Renal cortical epithelial cell (primary cell): ENCODE results near the gene EEF1A2. TPM values are rescaled to one million over a fixed set of nuclear protein-coding genes. Genes with fewer than 3 reads are reported as not detected.

ENCODE experiments used
- DNase-seq: peaks from one replicate; pipeline ENCODE4 v3.0.0-alpha.2; 2011; ENCODE audit warnings: low read depth
- total RNA-seq: library from RNA; depleted of rRNA; stranded (reverse); fragments of >200 nt; gene quantifications from 2 replicates; pipeline ENCODE4 v1.2.3, GENCODE V29; 2014

The EEF1A2 gene
- total RNA-seq, 1 donor from 2014 or later, result 29.3 TPM

- no peak for DNase-seq
These were observed 38.2 kb upstream of the EEF1A2 start, which contains the start of gene PTK6 for GRCh38 chr20:63536997-63537524. Gene PTK6 (minus strand): TSS chr20:63537376. CDS start chr20:63537314, 62 bp downstream.

- no peak for DNase-seq
These were observed 37.5 kb upstream of the EEF1A2 start for GRCh38 chr20:63536241-63536977.

DNA sequence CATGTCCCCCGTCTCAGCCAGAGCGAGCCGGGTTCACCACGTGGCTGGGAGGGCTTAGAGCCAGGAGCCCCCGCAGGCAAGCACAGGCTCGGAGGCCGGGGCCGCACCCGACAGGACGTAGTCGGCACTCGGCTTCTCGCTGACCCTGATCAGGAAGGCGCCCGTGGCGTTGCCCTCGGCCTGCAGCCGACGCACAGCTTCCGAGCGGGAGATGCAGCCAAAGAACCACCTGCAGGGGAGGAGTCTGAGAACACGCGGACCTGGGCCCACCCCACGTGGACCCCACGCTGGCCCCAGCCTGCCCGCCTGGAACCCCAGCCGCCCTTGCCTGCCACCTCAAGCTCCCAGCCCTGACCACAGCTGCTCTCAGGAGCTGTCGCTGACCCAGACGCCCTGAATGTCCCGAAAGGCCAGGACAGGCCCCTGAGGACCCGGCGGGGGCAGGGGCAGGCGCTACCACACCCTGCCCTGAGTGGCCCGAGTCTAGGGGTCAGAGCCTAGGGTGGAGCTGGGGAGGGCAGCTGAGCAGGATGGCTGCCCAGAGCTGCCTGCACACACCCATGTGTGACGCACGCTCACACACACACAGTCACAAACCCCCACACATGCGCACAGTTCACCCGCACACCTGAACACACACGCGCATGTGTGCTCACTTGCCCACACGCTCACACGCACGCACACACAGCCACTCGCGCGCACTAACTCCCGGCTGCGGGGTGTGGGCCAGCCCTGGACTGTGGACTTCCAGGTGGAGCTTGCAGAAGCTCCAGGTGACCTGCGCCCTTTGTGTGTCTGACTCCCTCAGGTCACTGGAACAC, 36.2 kb upstream of the EEF1A2 start:
- no peak for DNase-seq

GRCh38 chr20:63534427-63534830, 35.5 kb upstream of the EEF1A2 start:
- no peak for DNase-seq

DNA sequence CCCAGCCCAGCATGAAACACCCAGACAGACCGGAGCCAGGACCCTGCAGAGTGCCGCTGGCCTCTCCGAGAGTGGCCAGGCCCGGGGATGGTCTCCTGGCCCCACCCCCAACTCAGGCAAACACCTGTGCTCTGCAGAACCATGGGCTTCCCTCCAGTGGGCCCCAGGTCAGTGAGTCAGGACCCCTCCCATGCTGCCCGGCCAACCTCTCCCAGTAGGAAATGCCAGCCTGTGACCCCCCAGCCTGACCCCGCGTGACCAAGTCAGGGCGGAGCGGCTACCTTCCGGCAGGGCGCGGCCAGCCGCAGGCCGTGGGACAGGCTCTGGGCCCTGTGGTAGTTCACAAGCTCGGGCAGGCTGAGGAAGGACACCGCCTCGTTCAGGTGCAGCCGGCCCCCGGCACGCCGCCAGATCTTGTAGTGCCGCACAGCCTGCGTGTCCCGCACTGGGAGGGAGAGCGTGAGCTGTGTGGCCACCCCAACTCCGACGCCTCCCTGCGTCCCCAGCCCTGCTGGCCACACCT, 35.0 kb upstream of the EEF1A2 start:
- DNase-seq, result no peak

GRCh38 chr20:63533388-63533787, 34.5 kb upstream of the EEF1A2 start:
- no peak for DNase-seq

GRCh38 chr20:63532449-63532971, 33.6 kb upstream of the EEF1A2 start:
- DNase-seq, result no peak

- no peak for DNase-seq
These were observed 33.0 kb upstream of the EEF1A2 start for GRCh38 chr20:63531686-63532448.

DNA sequence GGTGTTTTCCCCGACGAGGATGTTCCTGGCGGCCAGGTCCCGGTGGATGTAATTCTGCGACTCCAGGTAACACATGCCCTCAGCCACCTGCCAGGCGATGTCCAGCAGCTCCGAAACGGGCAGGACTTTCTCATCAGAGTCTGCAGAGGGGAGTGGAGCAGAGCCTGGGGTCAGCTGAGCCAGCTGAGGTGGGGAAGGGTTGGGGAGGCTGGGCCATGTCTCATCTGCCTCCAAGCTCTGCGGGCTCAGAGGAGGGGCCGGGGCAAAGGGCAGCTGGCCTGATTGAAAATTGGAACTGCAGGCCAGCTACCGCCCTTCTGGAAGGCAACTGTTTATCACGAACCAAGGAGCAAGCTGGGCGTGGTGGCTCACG, 31.9 kb upstream of the EEF1A2 start:
- DNase-seq, result no peak

DNA sequence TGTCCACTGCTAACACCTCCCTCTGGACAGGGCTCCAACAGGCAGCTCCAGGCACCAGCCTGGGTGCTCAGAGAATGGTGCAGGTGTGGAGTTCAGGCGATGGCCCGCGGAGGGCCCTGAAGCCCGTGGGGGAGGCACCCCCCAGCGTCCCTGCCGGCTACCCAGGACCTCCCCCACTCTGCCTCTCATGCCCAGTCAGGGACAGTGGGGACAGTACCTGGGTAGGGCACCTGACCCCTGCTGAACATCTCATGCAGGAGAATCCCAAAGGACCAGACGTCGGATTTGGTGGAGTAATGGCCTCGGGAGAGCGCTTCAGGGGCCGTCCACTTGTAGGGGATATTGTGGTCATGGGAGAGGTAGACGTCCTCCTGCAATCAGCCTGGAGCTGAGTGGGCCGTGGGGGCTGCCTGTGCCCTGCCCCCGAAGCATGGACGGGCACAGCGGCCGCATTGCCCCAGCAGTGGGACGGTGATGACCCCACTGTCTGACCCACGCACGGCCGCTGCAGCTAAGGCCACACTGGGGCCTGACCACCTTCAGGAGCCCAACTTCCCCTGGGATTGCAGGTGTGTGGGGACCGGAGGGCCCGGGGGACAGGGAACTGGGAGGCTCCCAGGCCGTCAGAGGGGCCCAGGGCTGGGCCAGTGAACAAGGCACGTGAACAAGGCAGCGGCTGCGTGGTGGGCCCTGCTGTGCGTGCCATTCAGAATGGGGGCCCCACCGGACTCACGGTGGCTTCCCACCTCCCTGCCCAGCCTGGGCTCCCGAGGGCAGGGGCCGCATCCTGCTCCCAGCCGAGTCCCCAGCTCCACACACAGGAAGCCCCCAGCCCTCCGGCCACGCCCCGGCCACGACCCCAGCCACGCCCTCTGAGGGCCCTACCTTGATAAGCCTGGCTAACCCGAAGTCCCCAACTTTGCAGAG, 31.2 kb upstream of the EEF1A2 start:
- no peak for DNase-seq

- no peak for DNase-seq
These were observed 30.4 kb upstream of the EEF1A2 start for GRCh38 chr20:63529180-63529860.

- no peak for DNase-seq
These were observed 28.3 kb upstream of the EEF1A2 start for GRCh38 chr20:63527184-63527583.

- DNase-seq, result no peak
These were observed 27.1 kb upstream of the EEF1A2 start for GRCh38 chr20:63525971-63526370.

- DNase-seq, result no peak
These were observed 26.3 kb upstream of the EEF1A2 start for GRCh38 chr20:63525185-63525584.

- no peak for DNase-seq
These were observed 24.2 kb upstream of the EEF1A2 start for GRCh38 chr20:63522981-63523611.

- no peak for DNase-seq
These were observed 23.4 kb upstream of the EEF1A2 start for GRCh38 chr20:63522091-63522868.

- DNase-seq, result no peak
These were observed 22.7 kb upstream of the EEF1A2 start for GRCh38 chr20:63521602-63522001.

DNA sequence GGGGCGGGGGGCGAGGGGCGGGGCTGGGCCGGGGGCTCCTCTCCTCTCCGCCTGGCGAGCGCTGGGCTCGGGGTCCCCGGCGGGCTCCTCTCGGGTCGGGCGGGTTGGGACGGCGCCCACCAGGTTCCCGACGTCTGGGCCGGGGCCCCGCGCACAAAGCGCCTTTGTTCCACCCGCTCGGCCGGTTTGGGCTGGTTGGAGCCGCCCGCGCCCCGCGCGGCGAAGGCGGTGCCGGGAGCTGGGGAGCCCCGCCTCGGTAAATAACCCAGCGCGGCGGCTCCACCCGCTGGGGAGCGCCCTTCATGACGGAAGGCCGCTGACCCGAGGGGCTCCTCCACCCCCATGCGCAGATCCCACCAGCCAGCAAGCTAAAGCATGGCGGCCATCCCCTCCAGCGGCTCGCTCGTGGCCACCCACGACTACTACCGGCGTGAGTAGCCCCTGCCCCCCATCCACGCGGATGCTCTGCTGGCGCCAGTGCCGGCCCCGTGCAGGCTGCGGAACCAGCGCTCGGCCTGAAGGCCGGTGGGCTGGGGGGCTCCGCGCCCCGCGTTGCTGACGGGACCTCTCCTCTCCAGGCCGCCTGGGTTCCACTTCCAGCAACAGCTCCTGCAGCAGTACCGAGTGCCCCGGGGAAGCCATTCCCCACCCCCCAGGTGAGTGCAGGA, 22.2 kb upstream of the EEF1A2 start:
- DNase-seq, result no peak
